ENCODE data around the gene RPS3.

RPS3 gene

GRCh38 chr11:75428989-75429640 is 29.8 kb downstream of the RPS3 start:
- no peak for DNase-seq (ENCODE audit: extremely low spot score)
- POLR2A ChIA-PET = interaction anchor here (1.8 kb wide), 1 partner anchor 28 kb away, joined by 7 read pairs; no protein-coding TSS in a partner anchor
- CTCF ChIA-PET = no interaction called here
- TF ChIP-seq PKNOX1 (IDR thresholded peaks at IDR 0.05) (no peak), FOXM1 (IDR thresholded peaks at IDR 0.05; ENCODE audit: borderline replicate concordance) (no peak), SP1 (IDR thresholded peaks at IDR 0.05) (no peak), HDGF (IDR thresholded peaks at IDR 0.05; ENCODE audit: borderline replicate concordance) (no peak), ELF4 (IDR thresholded peaks at IDR 0.05) (no peak)

- ChIA-PET POLR2A (no interaction called here), CTCF (no interaction called here)
- DNase-seq (ENCODE audit: extremely low spot score) = no peak
- TF ChIP-seq ARNT (IDR thresholded peaks at IDR 0.05) = no peak
- TF ChIP-seq TARDBP (IDR thresholded peaks at IDR 0.05) = no peak
- no peak for TF ChIP-seq ZNF384 (IDR thresholded peaks at IDR 0.05)
- TF ChIP-seq SUZ12 (IDR thresholded peaks at IDR 0.05) = no peak
- no peak for TF ChIP-seq HDGF (IDR thresholded peaks at IDR 0.05; ENCODE audit: borderline replicate concordance)
- TF ChIP-seq FOXA1 (IDR thresholded peaks at IDR 0.05) = no peak
- no peak for TF ChIP-seq BHLHE40 (IDR thresholded peaks at IDR 0.05; ENCODE audit: borderline replicate concordance)
- TF ChIP-seq FOXM1 (IDR thresholded peaks at IDR 0.05; ENCODE audit: borderline replicate concordance) = no peak
- TF ChIP-seq CTBP1 (IDR thresholded peaks at IDR 0.05; ENCODE audit: borderline replicate concordance) = no peak
- no peak for TF ChIP-seq PKNOX1 (IDR thresholded peaks at IDR 0.05)
These were observed 30.3 kb downstream of the RPS3 start for GRCh38 chr11:75429641-75429901.

- ChIA-PET CTCF (no interaction called here), POLR2A (no interaction called here)
These were observed 30.8 kb downstream of the RPS3 start for GRCh38 chr11:75429902-75430713.

GRCh38 chr11:75430714-75431532 is 31.6 kb downstream of the RPS3 start:
- POLR2A ChIA-PET = no interaction called here
- CTCF ChIA-PET = no interaction called here
- no peak for DNase-seq (ENCODE audit: extremely low spot score)
- no peak for TF ChIP-seq FOXK2 (IDR thresholded peaks at IDR 0.05)
- no peak for TF ChIP-seq ARNT (IDR thresholded peaks at IDR 0.05)
- TF ChIP-seq FOXA1 (IDR thresholded peaks at IDR 0.05) = no peak
- no peak for TF ChIP-seq FOXM1 (IDR thresholded peaks at IDR 0.05; ENCODE audit: borderline replicate concordance)
- TF ChIP-seq SP1 (IDR thresholded peaks at IDR 0.05) = no peak
- no peak for TF ChIP-seq ZNF384 (IDR thresholded peaks at IDR 0.05)
- no peak for TF ChIP-seq HDGF (IDR thresholded peaks at IDR 0.05; ENCODE audit: borderline replicate concordance)
- no peak for TF ChIP-seq NFRKB (IDR thresholded peaks at IDR 0.05)
- no peak for TF ChIP-seq BHLHE40 (IDR thresholded peaks at IDR 0.05; ENCODE audit: borderline replicate concordance)
- no peak for TF ChIP-seq LEF1 (IDR thresholded peaks at IDR 0.05; ENCODE audit: borderline replicate concordance)

More at GRCh38 chr11:75429902-75430713, 30.8 kb downstream of the RPS3 start:
- DNase-seq (ENCODE audit: extremely low spot score) = no peak
- TF ChIP-seq FOXK2 (IDR thresholded peaks at IDR 0.05) = no peak
- TF ChIP-seq FOXA1 (IDR thresholded peaks at IDR 0.05) = no peak
- TF ChIP-seq ELF4 (IDR thresholded peaks at IDR 0.05) = no peak
- TF ChIP-seq PKNOX1 (IDR thresholded peaks at IDR 0.05) = no peak
- no peak for TF ChIP-seq LEF1 (IDR thresholded peaks at IDR 0.05; ENCODE audit: borderline replicate concordance)
- no peak for TF ChIP-seq ZNF384 (IDR thresholded peaks at IDR 0.05)
- no peak for TF ChIP-seq CTBP1 (IDR thresholded peaks at IDR 0.05; ENCODE audit: borderline replicate concordance)
- TF ChIP-seq NFRKB (IDR thresholded peaks at IDR 0.05) = no peak
- no peak for TF ChIP-seq ARNT (IDR thresholded peaks at IDR 0.05)
- no peak for TF ChIP-seq HDGF (IDR thresholded peaks at IDR 0.05; ENCODE audit: borderline replicate concordance)
- no peak for TF ChIP-seq FOXM1 (IDR thresholded peaks at IDR 0.05; ENCODE audit: borderline replicate concordance)

GRCh38 chr11:75431533-75432525 is 32.5 kb downstream of the RPS3 start:
- ChIA-PET CTCF (no interaction called here), POLR2A (no interaction called here)
- no peak for DNase-seq (ENCODE audit: extremely low spot score)
- no peak for TF ChIP-seq FOXA1 (IDR thresholded peaks at IDR 0.05)
- TF ChIP-seq ELF4 (IDR thresholded peaks at IDR 0.05) = no peak
- no peak for TF ChIP-seq CTBP1 (IDR thresholded peaks at IDR 0.05; ENCODE audit: borderline replicate concordance)
- no peak for TF ChIP-seq BHLHE40 (IDR thresholded peaks at IDR 0.05; ENCODE audit: borderline replicate concordance)
- no peak for TF ChIP-seq NFRKB (IDR thresholded peaks at IDR 0.05)
- TF ChIP-seq SP1 (IDR thresholded peaks at IDR 0.05) = no peak
- no peak for TF ChIP-seq LEF1 (IDR thresholded peaks at IDR 0.05; ENCODE audit: borderline replicate concordance)
- TF ChIP-seq L3MBTL2 (conservative IDR thresholded peaks at IDR 0.05) = no peak
- no peak for TF ChIP-seq PKNOX1 (IDR thresholded peaks at IDR 0.05)

Measured in HEK293T (cell line).